PC-3 (cell line): ENCODE data around the gene TMOD4. TPM values are rescaled to one million over a fixed set of nuclear protein-coding genes. Genes with fewer than 3 reads are reported as not detected.

Experiments
- ATAC-seq: fragments of 200-7000 bp; cut with Tn5 transposase; 2 replicates; pipeline ENCODE4 v1.9.1; 2020; ENCODE audit warnings: mild to moderate bottlenecking, moderate library complexity
- BruUV-seq: library from RNA; stranded (reverse); fragments of 400-500 nt; replicated peaks from 2 replicates; lab custom pipeline; 2021; lab: Mats Ljungman, UMichigan
- CTCF ChIA-PET: fragments of 300-600 bp; sonication (Branson Sonifier 250); formaldehyde crosslinking; loops from one replicate; lab custom pipeline; 2022; ENCODE audit warnings: antibody characterized with exemption; lab: Charles Lee
- POLR2A ChIA-PET: fragments of 300-600 bp; sonication (Branson Sonifier 250); formaldehyde crosslinking; loops from one replicate; lab custom pipeline; 2022; ENCODE audit warnings: antibody characterized with exemption; ENCODE audit not compliant: unreplicated experiment; lab: Charles Lee
- DNase-seq: peaks from one replicate; pipeline ENCODE4 v3.0.0-alpha.2; 2015
- H2AFZ ChIP-seq: fragments of 300-600 bp; sonication (generic); 2 replicates; pipeline ENCODE4 v1.6.0; 2016; ENCODE audit warnings: antibody characterized with exemption, low read length
- H3F3A ChIP-seq: fragments of 300-600 bp; sonication (generic); one replicate; pipeline ENCODE4 v1.6.0; 2017; ENCODE audit warnings: antibody characterized with exemption, low read length, control low read depth, mild to moderate bottlenecking; ENCODE audit not compliant: unreplicated experiment
- H3K27ac ChIP-seq: fragments of 300-600 bp; sonication (generic); 2 replicates; pipeline ENCODE4 v1.5.1; 2016; ENCODE audit warnings: mild to moderate bottlenecking, low read length
- H3K27me3 ChIP-seq: fragments of 300-600 bp; sonication (generic); 2 replicates; pipeline ENCODE4 v1.6.1; 2016; ENCODE audit warnings: low read length, mixed read lengths
- H3K36me3 ChIP-seq: fragments of 300-600 bp; sonication (generic); 2 replicates; pipeline ENCODE4 v1.6.1; 2016; ENCODE audit warnings: low read depth, mixed run types, low read length, mixed read lengths
- H3K4me1 ChIP-seq: fragments of 300-600 bp; sonication (generic); 2 replicates; pipeline ENCODE4 v1.5.1; 2016; ENCODE audit warnings: low read length; ENCODE audit not compliant: insufficient read depth
- H3K4me2 ChIP-seq: fragments of 300-600 bp; sonication (generic); 2 replicates; pipeline ENCODE4 v1.6.0; 2016; ENCODE audit warnings: low read length
- H3K4me3 ChIP-seq: fragments of 300-600 bp; sonication (generic); 2 replicates; pipeline ENCODE4 v1.5.1; 2016; ENCODE audit warnings: mild to moderate bottlenecking, low read length, mixed read lengths
- H3K79me2 ChIP-seq: fragments of 300-600 bp; sonication (generic); 2 replicates; pipeline ENCODE4 v1.6.1; 2017; ENCODE audit warnings: low read length, mixed read lengths
- H3K9ac ChIP-seq: fragments of 300-600 bp; sonication (generic); 2 replicates; pipeline ENCODE4 v1.6.0; 2016; ENCODE audit warnings: mild to moderate bottlenecking, low read length
- H3K9me2 ChIP-seq: fragments of 300-600 bp; sonication (generic); replicated peaks from 2 replicates; pipeline ENCODE4 v1.6.1; 2016; ENCODE audit warnings: mixed run types, low read length, mixed read lengths
- H3K9me3 ChIP-seq: fragments of 300-600 bp; sonication (generic); 2 replicates; pipeline ENCODE4 v1.6.1; 2016; ENCODE audit warnings: low read length, mixed read lengths
- H4K20me1 ChIP-seq: fragments of 300-600 bp; sonication (generic); 2 replicates; pipeline ENCODE4 v1.6.1; 2016; ENCODE audit warnings: low read length, mixed read lengths
- EZH2 ChIP-seq: fragments of 300-600 bp; sonication (generic); IDR thresholded peaks from one replicate; pipeline ENCODE4 v1.6.1; 2017; ENCODE audit warnings: antibody characterized with exemption, mild to moderate bottlenecking, low read length; ENCODE audit not compliant: unreplicated experiment
- EZH2phosphoT487 ChIP-seq: fragments of 300-600 bp; sonication (generic); IDR thresholded peaks from 2 replicates; pipeline ENCODE4 v1.6.1; 2018; ENCODE audit warnings: mild to moderate bottlenecking, antibody characterized with exemption, low read length, borderline replicate concordance
- intact Hi-C: fragments of 100-400 bp; cut with micrococcal nuclease; formaldehyde crosslinking; loops from 2 replicates; pipeline ENCODE4 v1.9.0; 2023
- total RNA-seq: library from RNA; depleted of rRNA; stranded (reverse); fragments of >200 nt; gene quantifications from 2 replicates; pipeline ENCODE4 v1.2.3, GENCODE V29; 2014
- TF ChIP-seq, protein P1 (sequence below): fragments of 300-600 bp; sonication (generic); conservative IDR thresholded peaks from 2 replicates; pipeline ENCODE4 v1.5.1; 2017; ENCODE audit warnings: antibody characterized with exemption, low read depth, mild to moderate bottlenecking, low read length

TMOD4 gene
- total RNA-seq, 1 experiment from 2014 or later: 2.7 TPM

DNA sequence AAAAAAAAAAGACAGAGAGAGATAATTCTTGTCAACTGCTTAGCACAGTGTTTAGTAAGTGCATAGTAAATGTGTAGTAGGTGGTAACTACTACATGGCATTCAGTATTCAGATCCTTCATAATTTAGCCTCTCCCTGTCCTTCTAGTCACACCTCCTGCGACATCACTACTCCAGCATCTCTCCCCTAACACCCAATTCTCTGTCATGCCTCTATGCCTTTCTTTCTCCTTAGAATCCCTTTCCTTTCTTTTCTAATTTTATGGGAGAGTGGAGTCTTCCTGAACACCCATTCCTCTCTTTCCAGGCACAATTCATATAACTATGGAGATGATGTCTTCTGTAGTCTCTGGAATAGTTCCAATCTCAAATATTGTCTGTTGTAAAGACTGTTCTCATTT, 18.1 kb upstream of the TMOD4 start:
- intact Hi-C loops: loop anchor here (10.0 kb wide), 1 partner anchor 351 kb away; the partner anchor contains the start of gene TUFT1
- H3K9me3 ChIP-seq: no peaks in the 10 kb centered on the region
- no peak overlapping the region for H2AFZ ChIP-seq
- peaks cover 33% of the 10 kb centered on the region for H3K79me2 ChIP-seq
- CTCF ChIA-PET: no interaction called here
- peaks cover 34% of the 10 kb centered on the region for H3K4me1 ChIP-seq
- H3K27me3 ChIP-seq: no peaks in the 10 kb centered on the region
- H3K9me2 ChIP-seq: no peaks in the 10 kb centered on the region
- H3K4me2 ChIP-seq: peak overlapping the region; percentile 89
- no peaks in the 10 kb centered on the region for H3K36me3 ChIP-seq
- ATAC-seq: no peak
- H3K4me3 ChIP-seq: peak overlapping the region; percentile 69
- peaks cover 11% of the 10 kb centered on the region for H3F3A ChIP-seq
- H4K20me1 ChIP-seq: no peaks in the 10 kb centered on the region
- no TSS peak for BruUV-seq
- peak overlapping the region; percentile 76; the same call in 1 of the 2 replicates for H3K9ac ChIP-seq
- DNase-seq: no peak
- POLR2A ChIA-PET: no interaction called here
- no peak for TF ChIP-seq EZH2
- TF ChIP-seq EZH2phosphoT487: no peak
- TF ChIP-seq, protein P1, sequence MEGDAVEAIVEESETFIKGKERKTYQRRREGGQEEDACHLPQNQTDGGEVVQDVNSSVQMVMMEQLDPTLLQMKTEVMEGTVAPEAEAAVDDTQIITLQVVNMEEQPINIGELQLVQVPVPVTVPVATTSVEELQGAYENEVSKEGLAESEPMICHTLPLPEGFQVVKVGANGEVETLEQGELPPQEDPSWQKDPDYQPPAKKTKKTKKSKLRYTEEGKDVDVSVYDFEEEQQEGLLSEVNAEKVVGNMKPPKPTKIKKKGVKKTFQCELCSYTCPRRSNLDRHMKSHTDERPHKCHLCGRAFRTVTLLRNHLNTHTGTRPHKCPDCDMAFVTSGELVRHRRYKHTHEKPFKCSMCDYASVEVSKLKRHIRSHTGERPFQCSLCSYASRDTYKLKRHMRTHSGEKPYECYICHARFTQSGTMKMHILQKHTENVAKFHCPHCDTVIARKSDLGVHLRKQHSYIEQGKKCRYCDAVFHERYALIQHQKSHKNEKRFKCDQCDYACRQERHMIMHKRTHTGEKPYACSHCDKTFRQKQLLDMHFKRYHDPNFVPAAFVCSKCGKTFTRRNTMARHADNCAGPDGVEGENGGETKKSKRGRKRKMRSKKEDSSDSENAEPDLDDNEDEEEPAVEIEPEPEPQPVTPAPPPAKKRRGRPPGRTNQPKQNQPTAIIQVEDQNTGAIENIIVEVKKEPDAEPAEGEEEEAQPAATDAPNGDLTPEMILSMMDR: no peak
- 0 out of 2 replicates have a peak overlapping the region, but pooled peaks have one; percentile 12 for H3K27ac ChIP-seq

DNA sequence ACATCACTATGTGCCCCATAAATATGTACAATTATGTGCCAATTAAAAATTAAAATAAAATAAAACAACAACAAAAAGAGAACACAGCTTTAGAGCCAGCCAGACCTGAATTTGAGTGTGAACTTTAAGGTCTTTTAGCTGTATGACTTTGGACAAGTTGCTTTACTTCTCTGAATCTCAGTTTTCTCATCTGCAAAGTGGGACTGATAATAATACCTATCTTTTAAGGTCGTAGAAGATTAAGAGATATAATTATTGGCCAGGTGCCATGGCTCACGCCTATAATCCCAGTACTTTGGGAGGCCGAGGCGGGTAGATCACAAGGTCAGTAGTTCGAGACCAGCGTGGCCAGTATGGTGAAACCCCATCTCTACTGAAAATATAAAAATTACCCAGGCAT, 17.5 kb upstream of the TMOD4 start:
- no TSS peak for BruUV-seq
- Histone ChIP-seq H3K36me3 (no peaks in the 10 kb centered on the region), H3F3A (peaks cover 11% of the 10 kb centered on the region), H3K9me3 (no peaks in the 10 kb centered on the region), H3K4me1 (peaks cover 40% of the 10 kb centered on the region), H3K27ac (no peak overlapping the region), H2AFZ (no peak overlapping the region), H3K4me3 (no peak overlapping the region), H3K9me2 (no peaks in the 10 kb centered on the region), H3K79me2 (peaks cover 33% of the 10 kb centered on the region), H4K20me1 (no peaks in the 10 kb centered on the region), H3K9ac (no peak overlapping the region), H3K4me2 (no peak overlapping the region), H3K27me3 (no peaks in the 10 kb centered on the region)
- ChIA-PET POLR2A (interaction anchor here (0.6 kb wide), 2 partner anchors 36 to 186 kb away, joined by 4 to 5 read pairs; no protein-coding TSS in a partner anchor), CTCF (no interaction called here)
- TF ChIP-seq EZH2phosphoT487: no peak
- TF ChIP-seq, protein P1: no peak
- no peak for TF ChIP-seq EZH2
- DNase-seq: no peak
- intact Hi-C loops: loop anchor here (10.0 kb wide), 1 partner anchor 351 kb away; the partner anchor contains the start of gene TUFT1
- no peak for ATAC-seq

- H3K4me2 ChIP-seq: no peak overlapping the region
- H3K4me3 ChIP-seq: no peak overlapping the region
- no peak overlapping the region for H2AFZ ChIP-seq
- TF ChIP-seq EZH2: no peak
- TF ChIP-seq, protein P1: no peak
- TF ChIP-seq EZH2phosphoT487: no peak
- ChIA-PET POLR2A (no interaction called here), CTCF (no interaction called here)
- H4K20me1 ChIP-seq: no peaks in the 10 kb centered on the region
- H3K79me2 ChIP-seq: peaks cover 43% of the 10 kb centered on the region
- H3K9me2 ChIP-seq: no peaks in the 10 kb centered on the region
- no peaks in the 10 kb centered on the region for H3K27me3 ChIP-seq
- ATAC-seq: no peak
- no peaks in the 10 kb centered on the region for H3K9me3 ChIP-seq
- peaks cover 11% of the 10 kb centered on the region for H3F3A ChIP-seq
- H3K4me1 ChIP-seq: peaks cover 30% of the 10 kb centered on the region
- H3K9ac ChIP-seq: no peak overlapping the region
- intact Hi-C loops: loop anchor here (10.0 kb wide), 1 partner anchor 353 kb away; the partner anchor contains the start of gene TUFT1
- no TSS peak for BruUV-seq
- no peak overlapping the region for H3K27ac ChIP-seq
- H3K36me3 ChIP-seq: no peaks in the 10 kb centered on the region
- DNase-seq: no peak
Observed at GRCh38 chr1:151192047-151192446, 16.3 kb upstream of the TMOD4 start.
